Fibroblast of lung (primary cell): ENCODE measurements around the gene SMNDC1.

Experiments
- CTCF ChIP-seq, 2 donors: IDR thresholded peaks in 1 of 2; conservative IDR thresholded peaks in 1 of 2; 1 replicate in 1 of 2; 2 replicates in 1 of 2; pipeline ENCODE4 v1.5.1; 2011 to 2012; ENCODE audit warnings: low read length in 2 of 2, control low read depth in 1 of 2, inconsistent platforms in 1 of 2, low read depth in 1 of 2, mild to moderate bottlenecking in 1 of 2
- EZH2 ChIP-seq: IDR thresholded peaks from 2 replicates; pipeline ENCODE4 v1.5.1; 2012; ENCODE audit warnings: low read length, control low read depth, mild to moderate bottlenecking; ENCODE audit errors: missing control alignments

GRCh38 chr10:110285501-110285900 is 19.2 kb downstream of the SMNDC1 start:
- TF ChIP-seq CTCF (conservative IDR thresholded peaks at IDR 0.05 in 1 of 2, IDR thresholded peaks at IDR 0.05 in 1 of 2; ENCODE audit: low read depth in 1 of 2, low read length in 2 of 2): no peak
- no peak for TF ChIP-seq EZH2
